Breast epithelium (tissue), 4 donors: Measurements from ENCODE around the gene BICD1. TPM values are rescaled to one million over a fixed set of nuclear protein-coding genes. Genes with fewer than 3 reads are reported as not detected.

Experiments used
- DNase-seq, 2 donors: peaks; one replicate each; pipeline ENCODE4 v3.0.0-alpha.2; 2019; ENCODE audit warnings: low spot score in 2 of 2
- H3K27ac ChIP-seq, 2 donors: fragments of 200-600 bp; sonication (generic) in 1 of 2; one replicate each; pipeline ENCODE4 v1.5.1; 2016 to 2019; ENCODE audit warnings: mild to moderate bottlenecking in 1 of 2
- H3K27me3 ChIP-seq, 2 donors: fragments of 200-600 bp; sonication (generic) in 1 of 2; one replicate each; pipeline versions ENCODE4 v1.5.1 to v1.6.0; 2017 to 2019; ENCODE audit warnings: control low read depth in 1 of 2, mild to moderate bottlenecking in 1 of 2
- H3K36me3 ChIP-seq: fragments of 200-600 bp; one replicate; pipeline ENCODE4 v1.5.1; 2019
- H3K4me1 ChIP-seq, 2 donors: fragments of 200-600 bp; sonication (generic); one replicate each; pipeline ENCODE4 v1.5.1; 2016 to 2019; ENCODE audit warnings: control low read depth in 1 of 2
- H3K4me3 ChIP-seq, 3 donors: fragments of 200-600 bp; sonication (generic); 1 replicate in 2 of 3; 2 replicates in 1 of 3; pipeline ENCODE4 v1.5.1; 2016 to 2019; ENCODE audit warnings: mild to moderate bottlenecking in 3 of 3, moderate library complexity in 2 of 3
- H3K9me3 ChIP-seq, 2 donors: fragments of 200-600 bp; sonication (generic) in 1 of 2; one replicate each; pipeline ENCODE4 v1.5.1; 2016 to 2019; ENCODE audit warnings: control low read depth in 1 of 2
- CTCF ChIP-seq, 3 donors: fragments of 450-650 bp; IDR thresholded peaks; one replicate each; pipeline ENCODE4 v1.5.1; 2016 to 2017; ENCODE audit warnings: antibody characterized with exemption in 3 of 3, mild to moderate bottlenecking in 3 of 3, moderate library complexity in 3 of 3
- POLR2A ChIP-seq: fragments of 450-650 bp; IDR thresholded peaks from one replicate; pipeline ENCODE4 v1.6.1; 2016; ENCODE audit warnings: antibody characterized with exemption, mild to moderate bottlenecking, moderate library complexity
- POLR2AphosphoS5 ChIP-seq, 3 donors: sonication (generic); formaldehyde crosslinking; IDR thresholded peaks; one replicate each; pipeline ENCODE4 v1.6.1; 2017; ENCODE audit warnings: antibody characterized with exemption in 3 of 3
- intact Hi-C: fragments of 100-400 bp; cut with DNase I; formaldehyde crosslinking; loops from one replicate; pipeline ENCODE4 v1.15.1; 2023; ENCODE audit warnings: low total_unique reads
- total RNA-seq, 3 donors: library from RNA; depleted of rRNA; stranded (reverse); fragments of >200 nt; gene quantifications; one replicate each; pipeline ENCODE4 v1.1.0, GENCODE V29; 2016

Gene BICD1
- total RNA-seq, 3 donors from 2014 or later, result 7.2 to 31.5 (median 18.4) TPM

GRCh38 chr12:32257695-32258496, 151.2 kb downstream of the BICD1 start:
- H3K4me3 ChIP-seq, result no peak overlapping the region
- intact Hi-C loops, result no loop called here
- DNase-seq, result no peak
- H3K4me1 ChIP-seq, result no peaks in the 10 kb centered on the region
- no peak for TF ChIP-seq CTCF (IDR thresholded peaks at IDR 0.05)
- no peak for TF ChIP-seq POLR2AphosphoS5 (IDR thresholded peaks at IDR 0.05)
- TF ChIP-seq POLR2A, result no peak
- no peaks in the 10 kb centered on the region for H3K9me3 ChIP-seq
- no peak overlapping the region for H3K27ac ChIP-seq
- no peaks in the 10 kb centered on the region for H3K27me3 ChIP-seq
- H3K36me3 ChIP-seq, result no peaks in the 10 kb centered on the region

GRCh38 chr12:32260696-32261095, 154.0 kb downstream of the BICD1 start:
- intact Hi-C loops, result no loop called here
- Histone ChIP-seq H3K27ac (no peak overlapping the region), H3K36me3 (no peaks in the 10 kb centered on the region), H3K9me3 (no peaks in the 10 kb centered on the region), H3K4me1 (no peaks in the 10 kb centered on the region), H3K27me3 (no peaks in the 10 kb centered on the region), H3K4me3 (no peak overlapping the region)
- TF ChIP-seq POLR2AphosphoS5 (IDR thresholded peaks at IDR 0.05) (no peak), CTCF (IDR thresholded peaks at IDR 0.05) (no peak), POLR2A (no peak)
- no peak for DNase-seq

- Histone ChIP-seq H3K36me3 (no peaks in the 10 kb centered on the region), H3K27me3 (no peaks in the 10 kb centered on the region), H3K4me1 (no peaks in the 10 kb centered on the region), H3K4me3 (no peak overlapping the region), H3K27ac (no peak overlapping the region), H3K9me3 (no peaks in the 10 kb centered on the region)
- no peak for DNase-seq
- TF ChIP-seq POLR2A (no peak), POLR2AphosphoS5 (IDR thresholded peaks at IDR 0.05) (no peak), CTCF (IDR thresholded peaks at IDR 0.05) (no peak)
- intact Hi-C loops, result no loop called here
These were observed 155.0 kb downstream of the BICD1 start for GRCh38 chr12:32261638-32262037.

- Histone ChIP-seq H3K36me3 (no peaks in the 10 kb centered on the region), H3K9me3 (no peaks in the 10 kb centered on the region), H3K4me1 (no peaks in the 10 kb centered on the region), H3K4me3 (no peak overlapping the region), H3K27me3 (no peaks in the 10 kb centered on the region), H3K27ac (no peak overlapping the region)
- intact Hi-C loops, result no loop called here
- DNase-seq, result no peak
- no peak for TF ChIP-seq POLR2A
- TF ChIP-seq POLR2AphosphoS5 (IDR thresholded peaks at IDR 0.05), result no peak
- TF ChIP-seq CTCF (IDR thresholded peaks at IDR 0.05), result no peak
These were observed 158.3 kb downstream of the BICD1 start for GRCh38 chr12:32264961-32265360.

GRCh38 chr12:32265456-32265855, 158.8 kb downstream of the BICD1 start:
- Histone ChIP-seq H3K27me3 (no peaks in the 10 kb centered on the region), H3K27ac (no peak overlapping the region), H3K4me1 (no peaks in the 10 kb centered on the region), H3K4me3 (no peak overlapping the region), H3K36me3 (no peaks in the 10 kb centered on the region), H3K9me3 (no peaks in the 10 kb centered on the region)
- intact Hi-C loops, result no loop called here
- DNase-seq, result no peak
- TF ChIP-seq POLR2AphosphoS5 (IDR thresholded peaks at IDR 0.05) (no peak), POLR2A (no peak), CTCF (IDR thresholded peaks at IDR 0.05) (no peak)
